GM12878 (cell line): Measurements from ENCODE around the gene ALAD. TPM values are rescaled to one million over a fixed set of nuclear protein-coding genes. Genes with fewer than 3 reads are reported as not detected.

Experiments used
- ATAC-seq: fragments of 200-7000 bp; cut with Tn5 transposase; 3 replicates; pipeline ENCODE4 v1.9.1; 2020; ENCODE audit warnings: mild to moderate bottlenecking, moderate library complexity
- BruUV-seq: library from RNA; stranded (reverse); fragments of 400-500 nt; replicated peaks from 2 replicates; lab custom pipeline; 2021; lab: Mats Ljungman, UMichigan
- CTCF ChIA-PET: fragments of 300-600 bp; sonication (Branson Sonifier 250); formaldehyde crosslinking; extraction: SDS; loops from one replicate; lab custom pipeline; 2021; ENCODE audit warnings: inconsistent platforms; lab: Yijun Ruan, JAX
- POLR2A ChIA-PET: fragments of 350-600 bp; formaldehyde crosslinking; extraction: SDS; loops from one replicate; lab custom pipeline; 2021; ENCODE audit warnings: inconsistent platforms; lab: Charles Lee
- RAD21 ChIA-PET: fragments of 300-600 bp; sonication (Branson Sonifier 250); formaldehyde crosslinking; loops from one replicate; lab custom pipeline; 2023; ENCODE audit warnings: antibody characterized with exemption; ENCODE audit not compliant: unreplicated experiment; lab: Charles Lee
- SMC1A ChIA-PET: fragments of 300-600 bp; sonication (Branson Sonifier 250); formaldehyde crosslinking; loops from one replicate; lab custom pipeline; 2023; ENCODE audit not compliant: unreplicated experiment, uncharacterized antibody; lab: Charles Lee
- DNase-seq: peaks from one replicate; pipeline ENCODE4 v3.0.0-alpha.2; 2011; ENCODE audit warnings: low read depth, low spot score
- FAIRE-seq: peaks from 3 replicates; lab custom pipeline; 2011; peaks lifted over from hg19 to GRCh38; lab: Jason Lieb, UNC
- H2AFZ ChIP-seq: 2 replicates; pipeline ENCODE4 v1.6.0; 2011; ENCODE audit warnings: low read depth, low read length, control low read depth; ENCODE audit not compliant: control insufficient read depth
- H3K27ac ChIP-seq: 2 replicates; pipeline ENCODE4 v1.5.1; 2011; ENCODE audit warnings: control low read depth; ENCODE audit not compliant: control insufficient read depth, insufficient read depth
- H3K27me3 ChIP-seq, 2 experiments: replicated peaks in 1 of 2; 2 replicates each; pipeline versions ENCODE4 v1.6.0 to v1.6.1; 2011; ENCODE audit warnings: low read length in 1 of 2; ENCODE audit not compliant: control insufficient read depth in 2 of 2, insufficient read depth in 2 of 2
- H3K36me3 ChIP-seq, 2 experiments: 2 replicates each; pipeline ENCODE4 v1.5.1; 2011; ENCODE audit warnings: low read length in 1 of 2; ENCODE audit not compliant: control insufficient read depth in 2 of 2, insufficient read depth in 2 of 2
- H3K4me1 ChIP-seq: 2 replicates; pipeline ENCODE4 v1.6.1; 2011; ENCODE audit warnings: mild to moderate bottlenecking, low read length, moderate library complexity, mixed read lengths; ENCODE audit not compliant: control insufficient read depth, insufficient read depth
- H3K4me2 ChIP-seq: 2 replicates; pipeline ENCODE4 v1.6.0; 2011; ENCODE audit warnings: control low read depth; ENCODE audit not compliant: control insufficient read depth, insufficient read depth
- H3K4me3 ChIP-seq: fragments of 200-600 bp; sonication (generic); 2 replicates; pipeline ENCODE4 v1.5.1; 2016
- H3K79me2 ChIP-seq: 2 replicates; pipeline ENCODE4 v1.6.0; 2011; ENCODE audit warnings: low read length; ENCODE audit not compliant: control insufficient read depth, insufficient read depth
- H3K9ac ChIP-seq: 2 replicates; pipeline ENCODE4 v1.8.0; 2011; ENCODE audit warnings: low read length, control low read depth, mixed read lengths; ENCODE audit not compliant: control insufficient read depth, insufficient read depth
- H3K9me3 ChIP-seq: replicated peaks from 3 replicates; pipeline ENCODE4 v1.5.1; 2011; ENCODE audit warnings: mild to moderate bottlenecking, low read length; ENCODE audit not compliant: control insufficient read depth, insufficient read depth
- H4K20me1 ChIP-seq: 2 replicates; pipeline ENCODE4 v1.6.0; 2011; ENCODE audit not compliant: control insufficient read depth, insufficient read depth
- BHLHE40 ChIP-seq, 2 experiments: fragments of 450-650 bp in 1 of 2; IDR thresholded peaks; 2 replicates each; pipeline ENCODE4 v1.6.1; 2011 to 2017; ENCODE audit warnings: low read depth in 2 of 2, borderline replicate concordance in 1 of 2, improper control_type of control experiment in 1 of 2, low read length in 1 of 2, mild to moderate bottlenecking in 1 of 2
- LARP7 ChIP-seq: fragments of 450-650 bp; IDR thresholded peaks from 2 replicates; pipeline ENCODE4 v1.6.1; 2017; ENCODE audit warnings: mild to moderate bottlenecking
- MTA2 ChIP-seq: fragments of 450-650 bp; IDR thresholded peaks from 2 replicates; pipeline ENCODE4 v1.6.1; 2016; ENCODE audit warnings: low read depth, mild to moderate bottlenecking, moderate library complexity
- NRF1 ChIP-seq: conservative IDR thresholded peaks from 2 replicates; pipeline ENCODE4 v1.6.1; 2011; ENCODE audit warnings: mild to moderate bottlenecking, low read depth, low read length, improper control_type of control experiment
- POU2F2 ChIP-seq: IDR thresholded peaks from 3 replicates; pipeline ENCODE4 v1.6.1; 2011; ENCODE audit warnings: low read depth, mild to moderate bottlenecking, low read length, borderline replicate concordance
- RB1 ChIP-seq: fragments of 450-650 bp; formaldehyde crosslinking; IDR thresholded peaks from 2 replicates; pipeline ENCODE4 v1.6.1; 2017; ENCODE audit warnings: mild to moderate bottlenecking, borderline replicate concordance
- SUZ12 ChIP-seq: fragments of 200-600 bp; sonication (generic); IDR thresholded peaks from one replicate; pipeline ENCODE4 v1.6.1; 2018; ENCODE audit warnings: antibody characterized with exemption, mild to moderate bottlenecking; ENCODE audit not compliant: unreplicated experiment
- TAF1 ChIP-seq: IDR thresholded peaks from 2 replicates; pipeline ENCODE4 v1.6.1; 2011; ENCODE audit warnings: mild to moderate bottlenecking, low read depth, low read length, borderline replicate concordance
- TCF3 ChIP-seq: IDR thresholded peaks from 2 replicates; pipeline ENCODE4 v1.6.1; 2012; ENCODE audit warnings: low read depth, mild to moderate bottlenecking, low read length, borderline replicate concordance; ENCODE audit not compliant: insufficient read depth
- ZNF207 ChIP-seq: fragments of 450-650 bp; IDR thresholded peaks from 2 replicates; pipeline ENCODE4 v1.6.1; 2014; ENCODE audit warnings: antibody characterized with exemption, mild to moderate bottlenecking, borderline replicate concordance
- ZNF622 ChIP-seq: fragments of 450-650 bp; IDR thresholded peaks from 2 replicates; pipeline ENCODE4 v1.6.1; 2017; ENCODE audit warnings: mild to moderate bottlenecking, inconsistent platforms
- WGBS: methylation state at CpG from one replicate; pipeline ENCODE4 v1.1.6; 2016; ENCODE audit warnings: low lambda C conversion rate; ENCODE audit not compliant: insufficient replicate concordance, insufficient coverage; ENCODE audit errors: missing lambda C conversion rate; 5-methylcytosine and 5-hydroxymethylcytosine counted together
- in situ Hi-C: fragments of 300-500 bp; cut with MboI; formaldehyde crosslinking; loops from 9 replicates; pipeline ENCODE4 v1.14.3; 2018; ENCODE audit warnings: mixed read lengths
- intact Hi-C: fragments of 100-400 bp; cut with micrococcal nuclease; formaldehyde crosslinking; loops from one replicate; pipeline ENCODE4 v1.14.2; 2022; ENCODE audit not compliant: unreplicated experiment
- polyA plus RNA-seq, 11 experiments: library from polyadenylated mRNA; depleted of rRNA in 4 of 11; unstranded in 6 of 11; stranded (reverse) in 5 of 11; fragments of >200 nt; fragmentation: Nextera tagmentation in 4 of 11; fragmentation: Illumina TruSeq in 1 of 11; extraction: Ambion mirVana in 4 of 11; extraction: Trizol in 1 of 11; gene quantifications; 1 replicate in 1 of 11; 2 replicates in 10 of 11; pipeline versions ENCODE4 v1.2.1 to v1.2.3, GENCODE V29; 2011 to 2016; ENCODE audit warnings: inconsistent platforms in 2 of 11, missing spikeins in 2 of 11, low read depth in 1 of 11
- total RNA-seq, 4 experiments: library from RNA; depleted of rRNA in 3 of 4; stranded (reverse); fragments of >200 nt in 3 of 4; fragmentation: Illumina TruSeq in 1 of 4; extraction: Trizol in 1 of 4; gene quantifications; 2 replicates each; pipeline versions ENCODE4 v1.2.1 to v1.2.3, GENCODE V29; 2013 to 2021
- TF ChIP-seq, protein P1 (sequence below): fragments of 450-650 bp; IDR thresholded peaks from 2 replicates; pipeline ENCODE4 v1.6.1; 2018; ENCODE audit warnings: mild to moderate bottlenecking, low read depth, moderate library complexity; ENCODE audit not compliant: partially characterized antibody
- TF ChIP-seq, protein P2 (sequence below): IDR thresholded peaks from 2 replicates; pipeline ENCODE4 v1.6.1; 2012; ENCODE audit warnings: improper control_type of control experiment, low read depth, low read length; ENCODE audit not compliant: insufficient replicate concordance

The ALAD gene
- total and polyA plus RNA-seq, 10 of the 15 experiments (the other 5 are each of a cell fraction or from before 2014, with no cell fraction given), result 2.4 to 21.6 (median 12.9) TPM

DNA sequence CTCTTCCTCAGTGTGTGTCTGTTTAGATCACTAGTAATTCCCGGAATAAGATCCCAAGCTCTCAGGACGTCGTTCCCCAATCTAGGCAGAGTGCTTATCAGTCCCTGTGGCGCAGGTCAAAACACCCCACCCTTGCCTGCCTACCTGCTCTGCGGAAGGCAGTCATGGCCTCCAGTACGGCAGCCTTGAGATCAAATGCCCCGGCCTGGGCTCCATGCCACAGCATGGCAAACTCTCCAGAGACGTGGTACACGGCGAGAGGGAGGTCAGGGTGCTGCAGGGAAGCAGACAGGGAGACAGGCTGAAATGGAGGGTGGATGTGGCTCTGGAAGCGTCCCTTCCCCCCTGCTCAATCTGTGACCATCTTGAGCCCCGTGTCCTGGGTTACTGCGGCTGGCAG lies 12.3 kb downstream of the ALAD start (continued):
- TF ChIP-seq, protein P1, sequence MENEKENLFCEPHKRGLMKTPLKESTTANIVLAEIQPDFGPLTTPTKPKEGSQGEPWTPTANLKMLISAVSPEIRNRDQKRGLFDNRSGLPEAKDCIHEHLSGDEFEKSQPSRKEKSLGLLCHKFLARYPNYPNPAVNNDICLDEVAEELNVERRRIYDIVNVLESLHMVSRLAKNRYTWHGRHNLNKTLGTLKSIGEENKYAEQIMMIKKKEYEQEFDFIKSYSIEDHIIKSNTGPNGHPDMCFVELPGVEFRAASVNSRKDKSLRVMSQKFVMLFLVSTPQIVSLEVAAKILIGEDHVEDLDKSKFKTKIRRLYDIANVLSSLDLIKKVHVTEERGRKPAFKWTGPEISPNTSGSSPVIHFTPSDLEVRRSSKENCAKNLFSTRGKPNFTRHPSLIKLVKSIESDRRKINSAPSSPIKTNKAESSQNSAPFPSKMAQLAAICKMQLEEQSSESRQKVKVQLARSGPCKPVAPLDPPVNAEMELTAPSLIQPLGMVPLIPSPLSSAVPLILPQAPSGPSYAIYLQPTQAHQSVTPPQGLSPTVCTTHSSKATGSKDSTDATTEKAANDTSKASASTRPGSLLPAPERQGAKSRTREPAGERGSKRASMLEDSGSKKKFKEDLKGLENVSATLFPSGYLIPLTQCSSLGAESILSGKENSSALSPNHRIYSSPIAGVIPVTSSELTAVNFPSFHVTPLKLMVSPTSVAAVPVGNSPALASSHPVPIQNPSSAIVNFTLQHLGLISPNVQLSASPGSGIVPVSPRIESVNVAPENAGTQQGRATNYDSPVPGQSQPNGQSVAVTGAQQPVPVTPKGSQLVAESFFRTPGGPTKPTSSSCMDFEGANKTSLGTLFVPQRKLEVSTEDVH, result no peak
- no peak for TF ChIP-seq MTA2
- TF ChIP-seq LARP7, result no peak

DNA sequence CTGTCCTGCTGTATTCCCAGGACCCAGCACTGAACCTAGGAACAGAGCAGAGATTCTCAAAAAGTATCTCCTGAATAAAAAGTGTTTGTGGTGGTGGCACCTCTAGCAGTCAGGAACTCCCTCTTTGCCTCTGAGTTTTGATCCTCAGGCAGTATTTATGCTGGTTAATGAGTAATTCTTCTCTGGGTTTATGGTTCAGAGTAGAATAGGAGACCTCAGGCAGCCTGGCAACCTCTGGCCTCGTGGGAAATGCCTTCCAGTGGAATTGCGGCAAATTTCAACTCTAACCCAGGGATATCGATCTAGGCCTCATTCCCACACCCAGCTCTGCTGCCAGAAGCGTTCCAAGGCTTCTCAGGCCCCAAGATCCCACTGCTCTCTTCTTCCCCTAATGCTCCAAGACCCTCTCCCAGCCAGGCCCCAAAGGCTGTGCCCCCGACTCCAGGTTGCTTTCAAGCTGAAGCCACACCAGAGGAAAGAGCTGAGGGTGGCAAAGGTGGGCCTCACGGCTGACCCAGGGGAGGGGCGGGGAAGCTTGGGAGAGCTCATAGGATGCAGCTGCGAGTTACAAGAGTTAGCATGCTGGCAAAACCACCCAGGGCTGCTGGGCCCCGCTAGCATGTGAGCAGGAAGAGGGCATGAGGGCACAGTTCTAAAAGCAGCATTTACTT lies 13.4 kb downstream of the ALAD start:
- Histone ChIP-seq H3K79me2 (no peaks in the 10 kb centered on the region), H3K36me3 (peaks cover 0 to 10% of the 10 kb centered on the region in 2 experiments; a peak in 3 of 4 replicates), H3K4me3 (no peak overlapping the region), H3K9ac (no peak overlapping the region), H3K4me1 (no peaks in the 10 kb centered on the region), H4K20me1 (no peaks in the 10 kb centered on the region; the same call in 1 of the 2 replicates), H2AFZ (no peak overlapping the region), H3K9me3 (no peaks in the 10 kb centered on the region), H3K27me3 (no peaks in the 10 kb centered on the region), H3K27ac (no peak overlapping the region), H3K4me2 (no peak overlapping the region)
- TF ChIP-seq SUZ12 (no peak), NRF1 (no peak), TAF1 (no peak), BHLHE40 (IDR thresholded peaks at IDR 0.05; ENCODE audit: borderline replicate concordance in 1 of 2, low read depth in 2 of 2, low read length in 1 of 2) (no peak), TCF3 (no peak), ZNF622 (no peak), ZNF207 (no peak), RB1 (no peak), POU2F2 (no peak)
- TF ChIP-seq, protein P2, sequence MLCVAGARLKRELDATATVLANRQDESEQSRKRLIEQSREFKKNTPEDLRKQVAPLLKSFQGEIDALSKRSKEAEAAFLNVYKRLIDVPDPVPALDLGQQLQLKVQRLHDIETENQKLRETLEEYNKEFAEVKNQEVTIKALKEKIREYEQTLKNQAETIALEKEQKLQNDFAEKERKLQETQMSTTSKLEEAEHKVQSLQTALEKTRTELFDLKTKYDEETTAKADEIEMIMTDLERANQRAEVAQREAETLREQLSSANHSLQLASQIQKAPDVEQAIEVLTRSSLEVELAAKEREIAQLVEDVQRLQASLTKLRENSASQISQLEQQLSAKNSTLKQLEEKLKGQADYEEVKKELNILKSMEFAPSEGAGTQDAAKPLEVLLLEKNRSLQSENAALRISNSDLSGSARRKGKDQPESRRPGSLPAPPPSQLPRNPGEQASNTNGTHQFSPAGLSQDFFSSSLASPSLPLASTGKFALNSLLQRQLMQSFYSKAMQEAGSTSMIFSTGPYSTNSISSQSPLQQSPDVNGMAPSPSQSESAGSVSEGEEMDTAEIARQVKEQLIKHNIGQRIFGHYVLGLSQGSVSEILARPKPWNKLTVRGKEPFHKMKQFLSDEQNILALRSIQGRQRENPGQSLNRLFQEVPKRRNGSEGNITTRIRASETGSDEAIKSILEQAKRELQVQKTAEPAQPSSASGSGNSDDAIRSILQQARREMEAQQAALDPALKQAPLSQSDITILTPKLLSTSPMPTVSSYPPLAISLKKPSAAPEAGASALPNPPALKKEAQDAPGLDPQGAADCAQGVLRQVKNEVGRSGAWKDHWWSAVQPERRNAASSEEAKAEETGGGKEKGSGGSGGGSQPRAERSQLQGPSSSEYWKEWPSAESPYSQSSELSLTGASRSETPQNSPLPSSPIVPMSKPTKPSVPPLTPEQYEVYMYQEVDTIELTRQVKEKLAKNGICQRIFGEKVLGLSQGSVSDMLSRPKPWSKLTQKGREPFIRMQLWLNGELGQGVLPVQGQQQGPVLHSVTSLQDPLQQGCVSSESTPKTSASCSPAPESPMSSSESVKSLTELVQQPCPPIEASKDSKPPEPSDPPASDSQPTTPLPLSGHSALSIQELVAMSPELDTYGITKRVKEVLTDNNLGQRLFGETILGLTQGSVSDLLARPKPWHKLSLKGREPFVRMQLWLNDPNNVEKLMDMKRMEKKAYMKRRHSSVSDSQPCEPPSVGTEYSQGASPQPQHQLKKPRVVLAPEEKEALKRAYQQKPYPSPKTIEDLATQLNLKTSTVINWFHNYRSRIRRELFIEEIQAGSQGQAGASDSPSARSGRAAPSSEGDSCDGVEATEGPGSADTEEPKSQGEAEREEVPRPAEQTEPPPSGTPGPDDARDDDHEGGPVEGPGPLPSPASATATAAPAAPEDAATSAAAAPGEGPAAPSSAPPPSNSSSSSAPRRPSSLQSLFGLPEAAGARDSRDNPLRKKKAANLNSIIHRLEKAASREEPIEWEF, result no peak
- FAIRE-seq (no peak), ATAC-seq (no peak), DNase-seq (no peak)
- intact Hi-C loops, result no loop called here
- POLR2A ChIA-PET, result no interaction called here
- RAD21 ChIA-PET, result no interaction called here
- WGBS, result 97% methylated on average over 9 of the region's 9 CpGs
- BruUV-seq, result no TSS peak
- SMC1A ChIA-PET, result no interaction called here
- CTCF ChIA-PET, result interaction anchor here (1.1 to 1.3 kb wide), 2 partner anchors 8 to 14 kb away, joined by 4 to 5 read pairs; partner anchors contain the start of gene ALAD
- in situ Hi-C loops, result no loop called here
